OCI-LY3 (cell line): ENCODE results near the gene ACVRL1.

ENCODE experiments used
- CTCF ChIP-seq: fragments of 200-600, 300-600 bp; sonication (generic); IDR thresholded peaks from 2 replicates; pipeline ENCODE4 v1.5.1; 2014; ENCODE audit warnings: antibody characterized with exemption, low read length, low read depth
- EZH2phosphoT487 ChIP-seq: fragments of 200-600 bp; shearing (Covaris generic); IDR thresholded peaks from 2 replicates; pipeline ENCODE4 v1.6.1; 2018; ENCODE audit warnings: antibody characterized with exemption, mixed run types, low read depth

- TF ChIP-seq CTCF (no peak), EZH2phosphoT487 (no peak)
Measured at GRCh38 chr12:51961834-51962233, 54.5 kb downstream of the ACVRL1 start.
